Left hindlimb (tissue), 1 donor: Measurements from ENCODE around the gene USP7.
"Not testable (repeated sequence)": the region's sequence is repeated elsewhere in the genome, so short reads cannot be mapped to it uniquely, and the experiment has no call there.

Source experiments
- DNase-seq: peaks from one replicate; pipeline ENCODE4 v3.0.0-alpha.2; 2018

Gene USP7

GRCh38 chr16:8923199-8923598 is 40.5 kb downstream of the USP7 start:
- no peak for DNase-seq

- DNase-seq, result no peak
Measured at GRCh38 chr16:8921347-8921984, 42.2 kb downstream of the USP7 start.

- no peak for DNase-seq
Measured at GRCh38 chr16:8920645-8921346, 42.9 kb downstream of the USP7 start.

GRCh38 chr16:8919934-8920462 is 43.7 kb downstream of the USP7 start:
- no peak for DNase-seq

GRCh38 chr16:8919089-8919933 is 44.4 kb downstream of the USP7 start:
- DNase-seq, result no peak

- not testable (repeated sequence) for DNase-seq
Measured at GRCh38 chr16:8917336-8917735, 46.4 kb downstream of the USP7 start.

GRCh38 chr16:8916541-8917225 is 47.0 kb downstream of the USP7 start:
- no peak for DNase-seq

GRCh38 chr16:8915722-8916301 is 47.9 kb downstream of the USP7 start:
- DNase-seq, result no peak

GRCh38 chr16:8914098-8914497 is 49.6 kb downstream of the USP7 start:
- DNase-seq, result no peak

GRCh38 chr16:8912793-8913192 is 50.9 kb downstream of the USP7 start:
- DNase-seq, result no peak

GRCh38 chr16:8910811-8911210 is 52.9 kb downstream of the USP7 start:
- no peak for DNase-seq

GRCh38 chr16:8908810-8909468 is 54.8 kb downstream of the USP7 start:
- DNase-seq, result no peak

- no peak for DNase-seq
Measured at GRCh38 chr16:8907096-8907495, 56.6 kb downstream of the USP7 start.

- DNase-seq, result no peak
Measured at GRCh38 chr16:8905795-8906591, 57.7 kb downstream of the USP7 start.

- DNase-seq, result no peak
Measured at GRCh38 chr16:8905168-8905762, 58.4 kb downstream of the USP7 start.

GRCh38 chr16:8904018-8904430 is 59.7 kb downstream of the USP7 start:
- DNase-seq, result no peak

GRCh38 chr16:8903004-8903403 is 60.7 kb downstream of the USP7 start:
- no peak for DNase-seq

- no peak for DNase-seq
Measured at GRCh38 chr16:8901320-8901861, 62.3 kb downstream of the USP7 start.

GRCh38 chr16:8900343-8900742 is 63.4 kb downstream of the USP7 start:
- DNase-seq, result no peak

- no peak for DNase-seq
Measured at GRCh38 chr16:8899709-8900317, 63.9 kb downstream of the USP7 start.
